RPMI8226 (cell line): ENCODE measurements around the gene OR5W2.
"Not testable (repeated sequence)": the region's sequence is repeated elsewhere in the genome, so short reads cannot be mapped to it uniquely, and the experiment has no call there.

Source experiments
- DNase-seq: peaks from one replicate; pipeline ENCODE4 v3.0.0-alpha.2; 2015

OR5W2 gene

GRCh38 chr11:55914482-55914881 lies at the start of gene OR5W2:
Gene OR5W2, minus strand, starts transcription at chr11:55914582. Its CDS starts 0 bp downstream, at chr11:55914582.
- no peak for DNase-seq

GRCh38 chr11:55956521-55956920 lies 42.1 kb upstream of the OR5W2 start:
- no peak for DNase-seq

- no peak for DNase-seq
These were observed 34.9 kb upstream of the OR5W2 start for GRCh38 chr11:55949330-55949729.

GRCh38 chr11:55942785-55943392 lies 28.5 kb upstream of the OR5W2 start:
- DNase-seq, result peak; percentile 58

- DNase-seq, result no peak
These were observed 21.9 kb upstream of the OR5W2 start, which contains the start of gene OR5I1 for GRCh38 chr11:55936300-55936699. Gene OR5I1, minus strand, starts transcription at chr11:55936400. Its CDS starts 0 bp downstream, at chr11:55936400.

- no peak for DNase-seq
These were observed 6.2 kb upstream of the OR5W2 start for GRCh38 chr11:55920537-55920936.

GRCh38 chr11:55902308-55902707 lies 12.1 kb downstream of the OR5W2 start:
- DNase-seq, result no peak

- DNase-seq, result no peak
These were observed 19.2 kb downstream of the OR5W2 start for GRCh38 chr11:55895216-55895615.

GRCh38 chr11:55885481-55885880 lies 28.9 kb downstream of the OR5W2 start:
- DNase-seq, result not testable (repeated sequence)

- not testable (repeated sequence) for DNase-seq
These were observed 29.4 kb downstream of the OR5W2 start for GRCh38 chr11:55884995-55885394.

GRCh38 chr11:55882997-55883396 lies 31.4 kb downstream of the OR5W2 start, which contains the start of gene TRIM51:
Gene TRIM51, plus strand, starts transcription at chr11:55883297. Its CDS starts 2,132 bp downstream, at chr11:55885429.
- DNase-seq, result not testable (repeated sequence)

GRCh38 chr11:55873146-55873545 lies 41.2 kb downstream of the OR5W2 start:
- DNase-seq, result peak; percentile 71

GRCh38 chr11:55872731-55873130 lies 41.7 kb downstream of the OR5W2 start:
- DNase-seq, result peak; percentile 32

- DNase-seq, result not testable (repeated sequence)
These were observed 47.0 kb downstream of the OR5W2 start for GRCh38 chr11:55867354-55867753.
